Endothelial cell of umbilical vein (primary cell): ENCODE data around the gene TBC1D4. TPM values are rescaled to one million over a fixed set of nuclear protein-coding genes. Genes with fewer than 3 reads are reported as not detected.

Source experiments
- BruUV-seq: library from RNA; stranded (reverse); fragments of 400-500 nt; replicated peaks from 2 replicates; lab custom pipeline; 2021; lab: Mats Ljungman, UMichigan
- CTCF ChIA-PET: fragments of 300-600, 350-600 bp; sonication (Branson Sonifier 250); formaldehyde crosslinking; loops from one replicate; lab custom pipeline; 2021; ENCODE audit warnings: antibody characterized with exemption, inconsistent platforms; lab: Charles Lee
- POLR2A ChIA-PET: fragments of 300-600, 350-600 bp; sonication (Branson Sonifier 250); formaldehyde crosslinking; loops from one replicate; lab custom pipeline; 2021; ENCODE audit warnings: antibody characterized with exemption, inconsistent platforms; lab: Charles Lee
- DNase-seq: peaks from one replicate; pipeline ENCODE4 v3.0.0-alpha.2; 2011; ENCODE audit warnings: low read depth, low spot score
- FAIRE-seq: peaks from 2 replicates; lab custom pipeline; 2011; peaks lifted over from hg19 to GRCh38; lab: Jason Lieb, UNC
- H2AFZ ChIP-seq: 2 replicates; pipeline ENCODE4 v1.6.0; 2012; ENCODE audit warnings: low read depth, low read length, control low read depth, inconsistent platforms
- H3K27ac ChIP-seq: 2 replicates; pipeline ENCODE4 v1.5.1; 2011; ENCODE audit warnings: low read depth, mild to moderate bottlenecking, control low read depth, low read length, moderate library complexity; ENCODE audit not compliant: insufficient read depth
- H3K27me3 ChIP-seq, 2 experiments: 2 replicates each; pipeline versions ENCODE4 v1.6.0 to v1.6.1; 2011; ENCODE audit warnings: low read length in 2 of 2, mixed read lengths in 1 of 2; ENCODE audit not compliant: control insufficient read depth in 2 of 2, insufficient read depth in 2 of 2
- H3K36me3 ChIP-seq, 2 experiments: 2 replicates in 1 of 2; 3 replicates in 1 of 2; pipeline ENCODE4 v1.5.1; 2011; ENCODE audit warnings: low read length in 2 of 2, mild to moderate bottlenecking in 1 of 2, moderate library complexity in 1 of 2; ENCODE audit not compliant: control insufficient read depth in 2 of 2, insufficient read depth in 2 of 2; ENCODE audit errors: extremely low read depth in 1 of 2
- H3K4me1 ChIP-seq: 3 replicates; pipeline ENCODE4 v1.5.1; 2011; ENCODE audit warnings: mild to moderate bottlenecking, low read length; ENCODE audit not compliant: control insufficient read depth, insufficient read depth; ENCODE audit errors: extremely low read depth
- H3K4me2 ChIP-seq: 2 replicates; pipeline ENCODE4 v1.6.1; 2011; ENCODE audit warnings: low read length, control low read depth, mixed read lengths; ENCODE audit not compliant: insufficient read depth
- H3K4me3 ChIP-seq, 3 experiments: fragments of 200-600 bp in 1 of 3; sonication (generic), shearing (Covaris generic) in 1 of 3; replicated peaks in 1 of 3; 2 replicates each; pipeline ENCODE4 v1.5.1; 2011 to 2016; ENCODE audit warnings: control low read depth in 3 of 3, low read length in 3 of 3, mild to moderate bottlenecking in 2 of 3, inconsistent platforms in 1 of 3, low read depth in 1 of 3, moderate library complexity in 1 of 3; ENCODE audit not compliant: insufficient read depth in 1 of 3
- H3K79me2 ChIP-seq: 2 replicates; pipeline ENCODE4 v1.6.0; 2012; ENCODE audit warnings: low read length, inconsistent platforms; ENCODE audit not compliant: control insufficient read depth, insufficient read depth
- H3K9ac ChIP-seq: replicated peaks from 2 replicates; pipeline ENCODE3; 2011; ENCODE audit warnings: low read length, control low read depth; ENCODE audit not compliant: insufficient read depth; ENCODE audit errors: extremely low read depth
- H3K9me1 ChIP-seq: replicated peaks from 3 replicates; pipeline ENCODE4 v1.6.0; 2011; ENCODE audit warnings: mild to moderate bottlenecking, low read length; ENCODE audit not compliant: control insufficient read depth, insufficient read depth; ENCODE audit errors: extremely low read depth
- H3K9me3 ChIP-seq: replicated peaks from 2 replicates; pipeline ENCODE4 v1.5.1; 2012; ENCODE audit warnings: low read length, inconsistent platforms; ENCODE audit not compliant: control insufficient read depth, insufficient read depth
- H4K20me1 ChIP-seq: replicated peaks from 2 replicates; pipeline ENCODE3; 2011; ENCODE audit warnings: mild to moderate bottlenecking, low read length; ENCODE audit not compliant: control insufficient read depth, insufficient read depth; ENCODE audit errors: extremely low read depth
- CTCF ChIP-seq, 2 donors: IDR thresholded peaks; 1 replicate in 1 of 2; 2 replicates in 1 of 2; pipeline ENCODE4 v1.5.1; 2011; ENCODE audit warnings: low read length in 2 of 2, mild to moderate bottlenecking in 2 of 2, moderate library complexity in 2 of 2, control low read depth in 1 of 2, inconsistent platforms in 1 of 2, low read depth in 1 of 2; ENCODE audit not compliant: insufficient read depth in 1 of 2; ENCODE audit errors: extremely low read depth in 1 of 2
- EZH2 ChIP-seq: IDR thresholded peaks from 2 replicates; pipeline ENCODE4 v1.6.1; 2012; ENCODE audit warnings: borderline replicate concordance, low read depth, mild to moderate bottlenecking, moderate library complexity, low read length, inconsistent platforms; ENCODE audit not compliant: severe bottlenecking
- FOS ChIP-seq: IDR thresholded peaks from 2 replicates; pipeline ENCODE4 v1.6.1; 2011; ENCODE audit warnings: mild to moderate bottlenecking, low read length, moderate library complexity, borderline replicate concordance; ENCODE audit not compliant: insufficient read depth
- GATA2 ChIP-seq: IDR thresholded peaks from 2 replicates; pipeline ENCODE4 v1.7.0; 2011; ENCODE audit warnings: low read depth, mild to moderate bottlenecking, moderate library complexity, mixed read lengths, low read length; ENCODE audit not compliant: insufficient read length, insufficient read depth
- JUN ChIP-seq: IDR thresholded peaks from 2 replicates; pipeline ENCODE4 v1.6.1; 2011; ENCODE audit warnings: borderline replicate concordance, low read depth; ENCODE audit not compliant: insufficient read length, insufficient read depth
- MAX ChIP-seq: IDR thresholded peaks from 2 replicates; pipeline ENCODE4 v1.6.1; 2011; ENCODE audit not compliant: insufficient read depth, insufficient read length
- MYC ChIP-seq: IDR thresholded peaks from one replicate; pipeline ENCODE4 v1.6.1; 2011; ENCODE audit warnings: mild to moderate bottlenecking, low read depth, low read length
- POLR2A ChIP-seq: IDR thresholded peaks from 2 replicates; pipeline ENCODE4 v1.6.1; 2012; ENCODE audit warnings: low read depth, mild to moderate bottlenecking, control low read depth, low read length
- POLR2AphosphoS5 ChIP-seq: IDR thresholded peaks from 2 replicates; pipeline ENCODE4 v1.6.1; 2012; ENCODE audit warnings: low read depth, mild to moderate bottlenecking, control low read depth, low read length, moderate library complexity; ENCODE audit not compliant: insufficient read depth
- dilution Hi-C: fragments of 300-500 bp; cut with MboI; formaldehyde crosslinking; loops from one replicate; pipeline ENCODE4 v1.15.0; 2019; ENCODE audit warnings: low sequenced_read_pairs; ENCODE audit not compliant: extremely low pct_ligation_motif_present
- intact Hi-C: fragments of 100-400 bp; cut with micrococcal nuclease; formaldehyde crosslinking; loops from one replicate; pipeline ENCODE4 v1.10.0; 2022
- polyA plus RNA-seq, 4 experiments: library from polyadenylated mRNA; depleted of rRNA in 3 of 4; stranded (reverse) in 3 of 4; unstranded in 1 of 4; fragments of >200 nt; gene quantifications; 2 replicates each; pipeline versions ENCODE4 v1.2.1 to v1.2.3, GENCODE V29; 2011 to 2012; ENCODE audit warnings: missing spikeins in 1 of 4
- total RNA-seq: library from RNA; stranded (reverse); gene quantifications from 2 replicates; pipeline ENCODE4 v1.2.3, GENCODE V29; 2021

TBC1D4 gene
- total and polyA plus RNA-seq, 2 donors (not counting 3 experiments of a cell fraction or from before 2014, with no cell fraction given) = 58.3 to 81.0 TPM

GRCh38 chr13:75347457-75347856, 134.5 kb downstream of the TBC1D4 start:
- no peaks in the 10 kb centered on the region for H3K27me3 ChIP-seq
- intact Hi-C loops (no loop called here), dilution Hi-C loops (no loop called here)
- H3K27ac ChIP-seq = no peak overlapping the region
- TF ChIP-seq GATA2 (no peak), MAX (no peak), FOS (no peak), JUN (no peak), POLR2A (no peak), MYC (no peak), CTCF (IDR thresholded peaks at IDR 0.05; ENCODE audit: extremely low read depth in 1 of 2, insufficient read depth in 1 of 2, low read depth in 1 of 2, low read length in 2 of 2) (no peak), EZH2 (no peak), POLR2AphosphoS5 (no peak)
- POLR2A ChIA-PET = no interaction called here
- H3K9me3 ChIP-seq = no peaks in the 10 kb centered on the region
- H3K36me3 ChIP-seq = peaks cover 3 to 31% of the 10 kb centered on the region in 2 experiments
- H3K9me1 ChIP-seq = no peaks in the 10 kb centered on the region
- H3K4me2 ChIP-seq = no peak overlapping the region
- peaks cover 2% of the 10 kb centered on the region for H3K79me2 ChIP-seq
- no peak overlapping the region for H3K9ac ChIP-seq
- CTCF ChIA-PET = no interaction called here
- peaks cover 21% of the 10 kb centered on the region for H3K4me1 ChIP-seq
- FAIRE-seq (no peak), DNase-seq (no peak)
- no peaks in the 10 kb centered on the region for H4K20me1 ChIP-seq
- no peak overlapping the region for H2AFZ ChIP-seq
- BruUV-seq = no TSS peak
- no peak overlapping the region for H3K4me3 ChIP-seq
